OCI-LY3 (cell line): ENCODE data around the gene ABLIM2.

Source experiments
- CTCF ChIP-seq: fragments of 200-600, 300-600 bp; sonication (generic); IDR thresholded peaks from 2 replicates; pipeline ENCODE4 v1.5.1; 2014; ENCODE audit warnings: antibody characterized with exemption, low read length, low read depth
- EZH2phosphoT487 ChIP-seq: fragments of 200-600 bp; shearing (Covaris generic); IDR thresholded peaks from 2 replicates; pipeline ENCODE4 v1.6.1; 2018; ENCODE audit warnings: antibody characterized with exemption, mixed run types, low read depth

GRCh38 chr4:8141935-8142334 lies 16.7 kb downstream of the ABLIM2 start:
- TF ChIP-seq CTCF (no peak), EZH2phosphoT487 (no peak)
